G401 (cell line): ENCODE results near the gene APOB. TPM values are rescaled to one million over a fixed set of nuclear protein-coding genes. Genes with fewer than 3 reads are reported as not detected.

Source experiments
- DNase-seq: peaks from one replicate; pipeline ENCODE4 v3.0.0-alpha.2; 2015; ENCODE audit warnings: low spot score
- in situ Hi-C: cut with HindIII; loops from 2 replicates; pipeline ENCODE4 v1.10.0; 2016; ENCODE audit warnings: low sequenced_read_pairs, mixed read lengths
- total RNA-seq: library from RNA; depleted of rRNA; stranded (reverse); fragments of >200 nt; shearing (Covaris generic); gene quantifications from 2 replicates; pipeline ENCODE4 v1.2.3, GENCODE V29; 2014

Gene APOB
- total RNA-seq, 1 experiment from 2014 or later, result not detected

DNA sequence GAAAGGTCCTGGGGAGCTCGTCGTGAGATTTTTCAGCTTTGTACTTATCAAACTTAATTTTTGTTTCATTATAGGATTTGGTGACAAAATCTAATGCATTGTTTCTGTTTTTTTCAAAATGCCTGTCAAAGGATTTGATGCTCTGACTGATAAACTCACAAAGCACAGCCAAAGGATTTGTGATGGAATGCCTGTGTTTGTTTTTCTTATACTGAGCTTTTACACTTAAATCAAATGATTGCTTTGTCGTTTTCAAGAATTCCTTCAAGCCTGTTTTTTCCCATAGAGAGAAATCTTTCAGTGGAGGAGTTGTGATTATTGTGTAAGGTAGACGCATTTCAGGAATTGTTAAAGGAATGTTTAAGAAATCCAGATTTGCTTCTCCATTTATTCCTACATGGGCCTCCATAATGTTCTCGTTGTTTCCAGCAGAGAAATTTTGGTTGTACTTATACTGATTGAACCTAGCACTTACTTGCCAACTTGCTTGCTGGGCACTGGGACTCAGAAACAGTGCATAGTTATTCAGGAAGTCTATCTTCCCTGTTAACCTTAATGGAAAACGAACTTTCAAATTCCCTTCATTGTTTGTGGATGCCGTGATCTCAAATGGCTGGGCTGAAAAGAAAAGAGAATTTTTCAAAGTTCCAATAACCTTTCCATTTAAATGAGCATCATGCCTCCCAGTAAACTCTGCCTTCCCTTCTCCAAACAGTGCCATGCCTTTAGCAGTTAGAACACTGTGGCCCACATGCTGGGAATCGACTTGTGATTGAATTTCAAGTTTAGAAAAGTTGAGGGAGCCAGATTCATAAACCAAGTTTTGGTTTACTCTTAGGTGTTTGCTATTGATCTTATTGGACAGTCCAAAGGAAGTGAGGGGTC lies 36.5 kb downstream of the APOB start:
- in situ Hi-C loops, result no loop called here
- DNase-seq, result no peak

DNA sequence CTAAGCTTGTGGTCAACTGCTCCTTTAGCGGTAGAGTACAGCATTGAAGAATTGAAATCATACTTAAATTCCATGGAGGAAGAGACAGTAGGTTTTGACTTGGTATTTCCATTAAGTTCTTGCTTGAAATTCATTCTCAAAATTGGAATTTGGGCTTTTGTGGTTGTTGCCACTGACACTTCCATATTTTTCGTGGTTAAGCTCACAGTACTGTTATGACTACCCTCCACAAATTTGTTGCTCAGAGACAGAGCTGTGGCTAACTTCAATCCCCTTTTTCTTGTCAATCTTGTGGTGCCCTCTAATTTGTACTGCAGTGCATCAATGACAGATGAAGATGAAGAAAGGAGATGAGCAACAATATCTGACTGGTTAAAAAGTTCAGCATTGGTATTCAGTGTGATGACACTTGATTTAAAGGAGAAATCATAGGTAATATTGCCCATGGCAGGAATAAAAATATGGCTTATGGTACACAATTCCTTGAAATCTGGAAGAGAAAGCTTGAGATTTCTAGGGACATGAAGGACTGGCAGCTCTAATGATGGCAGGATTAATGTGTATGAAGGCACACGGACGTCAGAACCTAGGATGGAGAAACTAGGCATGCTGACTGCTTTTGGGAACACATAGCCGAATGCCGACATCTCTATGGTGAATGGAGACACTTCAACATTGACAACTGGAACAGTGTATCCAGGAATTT lies 37.3 kb downstream of the APOB start:
- DNase-seq, result no peak

DNA sequence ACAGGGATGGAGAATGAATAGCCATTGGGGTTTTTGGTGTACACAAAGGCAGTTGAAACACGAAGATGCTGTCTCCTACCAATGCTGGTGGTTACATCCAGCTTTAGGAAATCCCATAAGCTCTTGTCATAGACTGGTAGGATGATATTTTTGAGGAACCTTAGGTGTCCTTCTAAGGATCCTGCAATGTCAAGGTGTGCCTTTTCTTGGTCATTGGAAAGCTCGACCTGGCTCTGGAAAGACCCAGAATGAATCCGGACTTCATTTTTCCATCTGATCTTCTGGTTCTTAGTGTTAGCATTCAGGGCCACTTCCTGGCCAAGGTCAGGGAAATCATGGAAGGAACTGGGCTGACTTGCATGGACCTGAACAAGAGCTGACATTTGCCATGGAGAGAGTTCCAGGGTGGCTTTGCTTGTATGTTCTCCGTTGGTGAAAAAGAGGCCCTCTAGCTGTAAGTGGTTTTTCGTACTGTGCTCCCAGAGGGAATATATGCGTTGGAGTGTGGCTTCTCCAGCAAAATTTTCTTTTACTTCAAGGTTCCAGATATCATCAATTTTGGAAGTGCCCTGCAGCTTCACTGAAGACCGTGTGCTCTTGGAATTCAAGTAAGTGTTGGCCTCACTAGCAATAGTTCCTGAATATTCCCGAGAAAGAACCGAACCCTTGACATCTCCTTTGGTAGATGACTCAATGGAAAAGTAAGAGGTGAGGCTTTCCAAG lies 38.0 kb downstream of the APOB start:
- DNase-seq, result no peak
- in situ Hi-C loops, result no loop called here

More for the DNA sequence above, 37.3 kb downstream of the APOB start:
- in situ Hi-C loops, result no loop called here

DNA sequence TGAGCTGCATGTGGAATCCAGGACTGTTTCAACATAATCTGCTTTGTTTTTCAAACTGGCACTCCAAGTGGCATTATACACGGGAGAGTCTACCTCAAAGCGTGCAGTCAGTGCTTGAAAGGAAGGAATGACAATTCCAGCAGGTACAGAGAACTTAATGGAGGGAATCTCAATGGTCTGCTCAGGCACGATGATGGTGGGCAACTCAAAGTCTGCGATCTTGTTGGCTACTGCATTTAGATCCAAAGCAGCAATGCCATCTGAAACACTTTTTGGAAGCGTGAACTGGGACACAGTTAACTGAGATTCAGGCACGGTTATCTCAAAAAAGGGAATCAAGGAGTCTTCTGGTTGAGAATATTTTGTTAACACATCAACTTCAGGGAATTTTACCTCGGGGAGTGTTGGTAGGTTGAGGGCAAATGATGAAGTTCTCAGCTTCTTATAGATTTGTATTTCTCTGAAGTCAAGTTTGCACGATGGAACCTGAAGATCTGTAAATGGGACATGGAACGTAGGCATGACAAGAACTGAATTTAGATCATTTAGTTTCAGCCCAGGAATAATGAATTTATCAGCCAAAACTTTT lies 38.7 kb downstream of the APOB start:
- no peak for DNase-seq

DNA sequence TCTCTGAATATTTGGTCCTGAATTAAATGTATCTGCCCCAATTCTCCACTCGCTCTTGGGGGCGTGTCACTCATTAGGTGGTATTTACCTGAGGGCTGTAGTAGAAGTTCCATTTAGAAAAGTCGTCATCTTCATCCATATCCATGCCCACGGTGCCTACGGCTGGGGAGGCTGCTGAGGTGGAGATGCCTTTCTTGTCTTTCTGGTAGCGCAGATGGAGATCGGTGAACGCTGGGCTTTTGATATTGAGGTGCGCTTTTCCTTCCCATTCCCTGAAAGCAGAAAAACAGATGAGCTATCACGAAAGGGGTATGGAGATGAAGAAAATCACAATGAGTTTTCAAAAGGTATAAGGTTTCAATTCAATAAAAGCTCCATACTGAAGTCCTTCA lies 39.7 kb downstream of the APOB start:
- DNase-seq, result no peak
- in situ Hi-C loops, result no loop called here

More for the DNA sequence above, 38.7 kb downstream of the APOB start:
- in situ Hi-C loops, result no loop called here

DNA sequence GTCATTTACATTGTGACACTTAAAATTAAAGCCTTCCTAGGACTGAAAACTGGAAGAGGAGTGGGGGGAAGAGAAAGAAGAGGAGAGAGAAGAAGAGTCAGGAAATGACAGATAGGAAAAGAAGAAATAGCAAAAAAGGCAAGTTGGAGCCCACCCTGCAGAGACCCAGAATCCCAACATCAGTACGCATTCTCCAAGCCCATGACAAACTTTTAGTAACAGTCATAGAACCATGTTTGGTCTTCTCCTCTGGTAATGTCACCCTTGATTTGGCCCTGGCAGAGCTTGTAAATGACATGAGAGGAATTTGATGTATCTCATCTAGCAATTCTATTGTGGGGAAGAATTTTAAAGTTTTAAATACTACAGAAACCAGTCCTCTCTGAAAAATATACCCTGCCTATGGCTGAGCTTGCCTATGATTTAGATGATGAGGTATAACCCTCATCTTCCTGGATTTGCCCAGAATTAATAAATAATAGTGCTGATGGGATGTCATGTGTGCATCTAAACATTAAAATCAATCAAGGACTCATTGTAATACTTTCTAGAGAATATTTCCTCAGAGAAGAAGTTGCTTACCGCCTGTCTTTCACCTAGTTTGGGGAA lies 40.2 kb downstream of the APOB start:
- no peak for DNase-seq
- in situ Hi-C loops, result no loop called here

DNA sequence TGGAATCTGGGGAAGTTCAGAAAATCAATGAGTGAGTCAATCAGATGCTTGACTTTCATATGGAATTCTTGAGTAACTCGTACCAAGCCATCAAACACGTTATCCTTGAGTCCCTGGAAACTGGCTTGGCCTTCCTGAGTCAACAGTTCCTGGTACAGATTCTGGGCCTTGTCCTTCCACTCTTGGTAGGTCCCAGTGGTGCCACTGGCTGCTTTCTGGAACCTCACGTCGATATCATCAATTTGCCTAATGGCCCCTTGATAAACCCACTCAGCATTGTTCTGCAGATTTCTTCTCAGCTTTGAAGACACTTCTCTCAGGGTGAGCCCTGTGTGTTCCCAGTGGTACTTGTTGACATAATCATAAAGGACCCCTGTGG lies 41.1 kb downstream of the APOB start:
- in situ Hi-C loops, result no loop called here
- no peak for DNase-seq

DNA sequence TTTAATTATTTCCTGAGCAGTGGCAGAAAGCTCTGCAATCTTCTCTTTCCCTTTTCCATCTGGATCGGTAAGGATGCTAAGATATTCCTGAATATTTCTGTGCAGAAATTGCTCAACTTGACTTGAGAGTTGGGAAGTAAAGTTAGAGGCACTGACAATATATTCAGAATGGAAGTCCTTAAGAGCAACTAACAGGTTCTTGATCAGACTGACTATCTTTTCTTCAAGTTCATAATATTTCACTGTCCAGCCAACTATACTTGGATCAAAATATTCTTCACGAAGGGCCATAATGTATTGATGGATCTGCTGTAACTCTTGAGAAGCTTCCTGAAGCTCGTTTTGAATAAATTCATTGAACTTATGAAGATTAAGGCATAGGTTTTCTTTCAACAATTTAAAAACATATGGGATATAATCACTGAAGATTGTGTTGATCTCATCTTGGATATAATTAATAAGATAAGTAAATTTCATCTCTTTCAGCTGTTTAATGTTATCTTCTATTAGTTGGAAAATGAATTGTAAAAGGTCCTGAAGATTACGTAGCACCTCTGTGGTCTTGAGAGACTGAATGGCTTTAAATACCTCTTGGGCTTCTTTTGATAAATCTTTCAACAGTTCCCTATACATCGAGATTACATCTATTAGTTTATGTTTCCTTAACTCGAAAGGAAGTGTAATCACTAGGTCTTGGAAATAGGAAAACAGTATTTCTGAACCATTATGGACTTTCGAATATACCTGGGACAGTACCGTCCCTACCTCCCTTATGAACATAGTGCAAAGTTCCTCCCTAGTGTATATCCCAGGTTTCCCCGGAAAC lies 41.7 kb downstream of the APOB start:
- in situ Hi-C loops, result no loop called here
- DNase-seq, result no peak

DNA sequence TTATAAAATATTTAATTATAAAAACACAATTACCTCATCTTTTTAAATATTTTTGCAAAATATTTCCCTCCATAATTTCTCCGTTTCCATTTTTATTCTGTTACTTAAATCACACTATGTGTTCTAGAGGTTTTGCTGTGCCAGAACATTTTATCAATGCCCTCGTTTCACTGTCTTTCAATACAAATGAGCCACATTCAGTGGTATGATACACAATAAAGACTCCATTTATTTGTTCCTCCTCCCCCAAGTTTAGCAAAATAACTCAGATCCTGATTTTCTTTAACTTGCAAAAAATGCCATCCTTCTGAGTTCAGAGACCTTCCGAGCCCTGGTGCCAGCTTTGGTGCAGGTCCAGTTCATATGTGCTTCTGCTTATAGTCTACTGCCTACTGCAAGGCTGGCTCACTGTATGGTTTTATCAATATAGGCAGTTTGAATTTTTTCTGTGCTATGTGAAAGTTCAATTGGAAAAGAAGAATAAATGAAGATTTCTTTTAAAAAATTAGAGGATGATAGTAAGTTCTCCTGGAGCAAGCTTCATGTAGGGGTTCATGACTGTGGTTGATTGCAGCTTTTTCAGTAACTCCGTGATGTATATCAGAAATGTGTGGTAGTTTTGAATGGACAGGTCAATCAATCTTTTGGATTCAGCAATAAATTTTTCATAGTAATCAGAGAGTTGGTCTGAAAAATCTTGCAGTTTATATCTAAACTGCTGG lies 42.5 kb downstream of the APOB start:
- DNase-seq, result no peak
- in situ Hi-C loops, result no loop called here

DNA sequence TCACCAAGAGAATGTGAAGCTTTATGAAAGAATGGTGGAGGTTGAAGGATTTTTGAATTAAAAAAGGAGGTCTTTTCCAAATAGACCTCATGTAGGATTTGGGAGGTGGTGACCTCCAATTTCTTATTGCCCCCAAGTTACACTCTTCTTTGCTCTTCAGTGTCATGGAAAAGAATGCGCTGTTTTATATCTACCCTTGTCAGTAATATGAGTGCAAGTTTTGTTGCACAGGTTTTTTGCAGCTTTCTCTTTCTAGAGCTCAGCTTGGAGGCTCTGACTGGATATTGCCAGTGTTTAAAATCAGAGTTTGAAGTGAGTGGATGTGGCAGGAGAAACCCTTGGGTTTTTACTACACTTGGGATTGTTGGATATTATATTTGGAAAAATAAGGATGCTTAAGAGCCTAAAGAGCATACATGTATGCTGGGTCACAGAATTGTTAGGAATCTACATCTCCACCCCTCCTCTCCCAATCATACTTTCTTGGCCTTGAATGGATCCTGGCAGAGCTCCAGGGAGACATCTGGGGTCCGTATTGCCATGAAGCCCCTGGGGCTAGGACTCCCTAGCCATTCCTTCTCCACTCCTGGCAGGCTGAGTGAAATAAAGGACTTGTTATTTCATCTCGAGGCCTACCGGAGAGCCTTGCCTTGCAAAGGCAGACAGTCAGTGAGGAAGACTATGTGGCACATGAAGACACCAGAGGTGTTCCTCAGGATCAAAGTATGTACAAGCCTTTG lies 43.8 kb downstream of the APOB start:
- in situ Hi-C loops, result no loop called here
- no peak for DNase-seq

- in situ Hi-C loops, result no loop called here
- DNase-seq, result no peak
Measured at GRCh38 chr2:20998972-20999905, 44.6 kb downstream of the APOB start.

GRCh38 chr2:20997953-20998722 lies 45.7 kb downstream of the APOB start:
- DNase-seq, result no peak
- in situ Hi-C loops, result no loop called here

DNA sequence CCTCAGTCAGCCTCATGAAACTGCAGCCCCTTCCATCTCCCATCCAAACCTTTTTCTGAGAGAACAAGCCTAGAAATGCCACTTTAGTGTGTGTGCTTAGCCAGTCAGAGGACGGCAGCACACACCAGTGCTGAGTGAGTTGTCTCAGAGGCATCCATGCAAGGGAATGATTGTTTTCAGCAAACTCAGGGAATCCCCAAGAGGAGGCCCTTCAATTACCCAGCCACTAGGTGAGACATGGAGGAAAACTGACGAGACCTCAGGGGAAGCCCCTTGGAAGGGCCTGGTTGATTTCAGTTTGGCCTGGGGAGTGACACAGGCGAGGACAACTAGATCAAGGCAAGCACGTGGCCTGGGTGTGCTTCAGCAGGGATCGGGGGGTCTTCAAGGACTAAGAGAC lies 49.7 kb downstream of the APOB start:
- in situ Hi-C loops, result no loop called here
- DNase-seq, result no peak

DNA sequence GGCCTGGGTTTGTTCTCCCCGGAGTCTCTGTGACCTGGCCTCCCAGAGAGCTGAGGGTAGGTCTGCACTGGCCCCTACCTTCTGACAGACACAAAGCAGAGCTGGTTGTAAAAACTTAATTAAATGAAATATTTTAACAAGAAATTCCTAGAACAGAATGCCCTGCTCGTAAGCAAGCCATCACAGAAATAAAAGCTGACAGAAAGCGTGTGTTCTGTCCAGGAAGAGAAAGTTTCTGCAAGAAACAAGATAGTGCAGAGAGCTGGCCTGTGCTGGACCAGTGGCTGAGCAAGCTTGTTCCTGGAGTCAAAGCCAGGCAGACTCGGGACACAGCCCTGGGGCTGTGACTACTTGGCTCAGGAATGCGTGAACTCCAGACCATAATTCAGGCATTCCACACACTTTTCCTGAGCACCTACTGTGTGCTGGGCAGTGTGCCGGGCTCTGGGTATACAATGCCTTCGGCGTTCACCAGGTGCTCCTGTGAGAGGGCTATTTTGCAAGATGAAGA lies 51.6 kb downstream of the APOB start:
- DNase-seq, result no peak
- in situ Hi-C loops, result no loop called here
